HepG2 (cell line): ENCODE data around the gene CLTA. TPM values are rescaled to one million over a fixed set of nuclear protein-coding genes. Genes with fewer than 3 reads are reported as not detected.

ENCODE experiments used
- BRCA1 ChIP-seq: sonication (generic); formaldehyde crosslinking; IDR thresholded peaks from 2 replicates; pipeline ENCODE4 v1.4.0; 2020; ENCODE audit warnings: missing genetic modification reagents
- DZIP1 ChIP-seq: sonication (generic); formaldehyde crosslinking; IDR thresholded peaks from 2 replicates; pipeline ENCODE4 v1.5.0; 2020; ENCODE audit warnings: mild to moderate bottlenecking, missing genetic modification reagents
- ELF1 ChIP-seq: sonication (generic); formaldehyde crosslinking; IDR thresholded peaks from 2 replicates; pipeline ENCODE4 v1.4.0; 2020; ENCODE audit warnings: missing genetic modification reagents
- ELF4 ChIP-seq: sonication (generic); formaldehyde crosslinking; IDR thresholded peaks from 2 replicates; pipeline ENCODE4 v1.5.0; 2020; ENCODE audit warnings: missing genetic modification reagents, mild to moderate bottlenecking, moderate library complexity, borderline replicate concordance
- ELK4 ChIP-seq: sonication (generic); formaldehyde crosslinking; IDR thresholded peaks from 2 replicates; pipeline ENCODE4 v1.9.0; 2021; ENCODE audit warnings: missing genetic modification reagents, borderline replicate concordance
- FOXC1 ChIP-seq: sonication (generic); formaldehyde crosslinking; IDR thresholded peaks from 2 replicates; pipeline ENCODE4 v1.8.0; 2022; ENCODE audit warnings: mild to moderate bottlenecking, missing genetic modification reagents, borderline replicate concordance
- HNF4A ChIP-seq: sonication (generic); formaldehyde crosslinking; IDR thresholded peaks from 2 replicates; pipeline ENCODE4 v1.4.0; 2020; ENCODE audit warnings: missing genetic modification reagents
- HNRNPLL ChIP-seq: fragments of 200-400 bp; formaldehyde crosslinking; IDR thresholded peaks from 2 replicates; pipeline ENCODE4 v1.6.1; 2017; ENCODE audit warnings: mild to moderate bottlenecking, low read depth, low read length; ENCODE audit not compliant: poor library complexity, severe bottlenecking
- KAT7 ChIP-seq: IDR thresholded peaks from 2 replicates; pipeline ENCODE4 v1.6.1; 2018; ENCODE audit warnings: borderline replicate concordance, missing compliant biosample characterization
- MTERF4 ChIP-seq: sonication (generic); formaldehyde crosslinking; IDR thresholded peaks from 2 replicates; pipeline ENCODE4 v1.8.0; 2023; ENCODE audit warnings: mild to moderate bottlenecking, missing genetic modification reagents
- PREB ChIP-seq: sonication (generic); formaldehyde crosslinking; IDR thresholded peaks from 2 replicates; pipeline ENCODE4 v1.4.0; 2020; ENCODE audit warnings: missing genetic modification reagents
- SMC3 ChIP-seq: IDR thresholded peaks from 2 replicates; pipeline ENCODE4 v1.6.1; 2011; ENCODE audit warnings: low read length, improper control_type of control experiment
- TERF1 ChIP-seq: sonication (generic); formaldehyde crosslinking; IDR thresholded peaks from 2 replicates; pipeline ENCODE4 v1.8.0; 2022; ENCODE audit warnings: mild to moderate bottlenecking, missing genetic modification reagents, moderate library complexity
- ZBTB10 ChIP-seq: sonication (generic); formaldehyde crosslinking; IDR thresholded peaks from 2 replicates; pipeline ENCODE4 v1.4.0; 2020; ENCODE audit warnings: missing genetic modification reagents, borderline replicate concordance
- ZNF335 ChIP-seq: sonication (generic); formaldehyde crosslinking; IDR thresholded peaks from 2 replicates; pipeline ENCODE4 v1.4.0; 2020; ENCODE audit warnings: missing genetic modification reagents
- ZNF367 ChIP-seq: sonication (generic); formaldehyde crosslinking; IDR thresholded peaks from 2 replicates; pipeline ENCODE4 v1.4.0; 2020; ENCODE audit warnings: missing genetic modification reagents, borderline replicate concordance
- ZNF547 ChIP-seq: sonication (generic); formaldehyde crosslinking; IDR thresholded peaks from 2 replicates; pipeline ENCODE4 v1.5.1; 2020; ENCODE audit warnings: mild to moderate bottlenecking, missing genetic modification reagents
- ZNF768 ChIP-seq: sonication (generic); formaldehyde crosslinking; IDR thresholded peaks from 2 replicates; pipeline ENCODE4 v1.4.0; 2020; ENCODE audit warnings: missing genetic modification reagents
- polyA plus RNA-seq, 8 experiments: library from polyadenylated mRNA; depleted of rRNA in 3 of 8; stranded (reverse) in 7 of 8; unstranded in 1 of 8; fragments of >200 nt; fragmentation: Illumina TruSeq in 4 of 8; extraction: Trizol in 4 of 8; gene quantifications; 2 replicates each; pipeline versions ENCODE4 v1.2.1 to v1.2.3, GENCODE V29; 2011 to 2016; ENCODE audit warnings: low read depth in 4 of 8, missing spikeins in 1 of 8, mixed read lengths in 1 of 8; ENCODE audit not compliant: insufficient read depth in 1 of 8
- total RNA-seq, 5 experiments: library from RNA; depleted of rRNA; stranded (reverse); fragments of >200 nt; fragmentation: Illumina TruSeq; extraction: Trizol; gene quantifications; 2 replicates each; pipeline ENCODE4 v1.2.3, GENCODE V29; 2016; ENCODE audit warnings: low read depth in 1 of 5

CLTA gene
- total and polyA plus RNA-seq, 2 of the 13 experiments (the other 11 are each of a cell fraction or from before 2014, with no cell fraction given), result 143 to 222 TPM

- peak; percentile 95 for TF ChIP-seq ZNF335
- peak; percentile 27; the same call in 1 of the 2 replicates for TF ChIP-seq ZBTB10 (CRISPR knock-in tag)
- peak; percentile 39 for TF ChIP-seq DZIP1
- TF ChIP-seq ELF4 (CRISPR knock-in tag), result no peak
- TF ChIP-seq MTERF4 (CRISPR knock-in tag), result peak; percentile 95
- 0 out of 2 replicates have a peak, but pooled peaks have one; percentile 3 for TF ChIP-seq HNF4A (CRISPR knock-in tag)
- TF ChIP-seq ELF1 (CRISPR knock-in tag), result peak; percentile 60
- peak; percentile 91 for TF ChIP-seq ZNF547 (CRISPR knock-in tag)
- peak; percentile 61; the same call in 1 of the 2 replicates for TF ChIP-seq ZNF768 (CRISPR knock-in tag)
- peak; percentile 70 for TF ChIP-seq HNRNPLL
- TF ChIP-seq SMC3, result no peak
- TF ChIP-seq FOXC1 (CRISPR knock-in tag), result 0 out of 2 replicates have a peak, but pooled peaks have one; percentile 80
- TF ChIP-seq BRCA1, result peak; percentile 93; the same call in 1 of the 2 replicates
- TF ChIP-seq PREB, result peak; percentile 21; the same call in 1 of the 2 replicates
- TF ChIP-seq TERF1 (CRISPR knock-in tag), result no peak
- TF ChIP-seq ZNF367 (CRISPR knock-in tag), result peak; percentile 52; the same call in 1 of the 2 replicates
- TF ChIP-seq ELK4 (CRISPR knock-in tag), result no peak
- TF ChIP-seq KAT7 (CRISPR knock-in tag), result peak; percentile 84; the same call in 1 of the 2 replicates
These were observed 67.7 kb downstream of the CLTA start, which contains the start of gene GNE (continued) for GRCh38 chr9:36258208-36258995.
